HG03439 (cell line): ENCODE data around the gene ZNRF1.
"Not testable (repeated sequence)": the region's sequence is repeated elsewhere in the genome, so short reads cannot be mapped to it uniquely, and the experiment has no call there.

Source experiments
- ATAC-seq: cut with Tn5 transposase; IDR thresholded peaks from one replicate; pipeline ENCODE4 v1.9.1; 2021; ENCODE audit warnings: mild to moderate bottlenecking, moderate library complexity; ENCODE audit not compliant: unreplicated experiment

ZNRF1 gene

DNA sequence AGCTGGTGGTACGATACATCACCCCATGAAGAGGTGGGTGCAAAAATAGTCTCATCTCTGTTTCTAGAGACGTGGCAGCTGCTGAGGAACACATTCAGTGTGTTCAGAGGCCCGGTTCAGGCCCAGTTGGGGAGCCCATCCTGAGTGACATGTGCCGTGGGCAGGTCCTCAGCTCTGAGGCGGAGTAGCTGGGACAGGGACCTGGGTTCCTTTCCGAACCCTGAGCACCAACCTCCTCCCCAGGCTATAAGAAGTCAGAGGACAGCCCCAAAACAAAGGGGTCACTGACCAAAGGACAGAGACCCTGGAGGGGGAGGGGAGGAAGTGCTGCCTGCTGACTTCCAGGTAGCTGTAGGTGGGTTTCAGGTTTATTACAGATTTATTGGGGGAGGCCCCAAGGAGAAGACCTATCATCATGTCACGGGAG, 112.7 kb downstream of the ZNRF1 start:
- peak; percentile 9 for ATAC-seq

DNA sequence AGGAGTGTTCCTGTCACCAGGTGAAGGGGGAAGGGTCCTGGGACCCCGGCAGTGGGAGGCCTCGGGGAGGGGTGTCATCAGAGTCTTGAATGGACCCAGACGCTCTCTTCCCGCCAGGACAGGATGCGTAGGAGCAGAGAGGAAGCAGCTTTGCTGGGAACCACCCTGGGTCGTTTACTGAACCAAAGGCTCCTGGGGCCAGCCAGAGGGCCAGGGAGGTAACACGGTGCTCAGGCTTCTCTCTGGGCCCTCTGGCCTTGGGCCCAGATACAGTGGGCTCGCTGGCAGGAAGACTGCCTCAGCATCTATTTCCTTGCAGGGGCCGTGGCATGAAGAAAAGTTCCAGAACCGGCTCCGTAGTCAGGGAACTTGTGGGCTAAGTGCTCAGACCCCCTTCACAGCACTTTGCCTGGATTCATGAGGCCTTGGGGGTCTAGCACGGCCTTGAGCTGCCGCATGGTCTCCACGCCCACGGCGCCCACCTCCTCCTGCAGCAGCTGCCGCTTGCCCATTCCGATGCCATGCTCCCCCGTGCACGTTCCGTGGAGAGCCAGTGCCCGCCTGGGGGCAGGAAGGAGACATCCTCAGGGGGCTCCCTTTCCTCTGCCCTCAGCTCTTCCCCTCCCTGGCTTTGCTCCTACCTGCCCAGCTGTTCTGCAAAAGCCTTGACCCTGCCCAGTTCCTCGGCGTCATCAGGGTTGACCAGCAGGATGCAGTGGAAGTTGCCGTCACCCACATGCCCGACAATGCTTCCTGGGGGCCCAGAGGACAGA, 113.3 kb downstream of the ZNRF1 start:
- ATAC-seq = no peak

DNA sequence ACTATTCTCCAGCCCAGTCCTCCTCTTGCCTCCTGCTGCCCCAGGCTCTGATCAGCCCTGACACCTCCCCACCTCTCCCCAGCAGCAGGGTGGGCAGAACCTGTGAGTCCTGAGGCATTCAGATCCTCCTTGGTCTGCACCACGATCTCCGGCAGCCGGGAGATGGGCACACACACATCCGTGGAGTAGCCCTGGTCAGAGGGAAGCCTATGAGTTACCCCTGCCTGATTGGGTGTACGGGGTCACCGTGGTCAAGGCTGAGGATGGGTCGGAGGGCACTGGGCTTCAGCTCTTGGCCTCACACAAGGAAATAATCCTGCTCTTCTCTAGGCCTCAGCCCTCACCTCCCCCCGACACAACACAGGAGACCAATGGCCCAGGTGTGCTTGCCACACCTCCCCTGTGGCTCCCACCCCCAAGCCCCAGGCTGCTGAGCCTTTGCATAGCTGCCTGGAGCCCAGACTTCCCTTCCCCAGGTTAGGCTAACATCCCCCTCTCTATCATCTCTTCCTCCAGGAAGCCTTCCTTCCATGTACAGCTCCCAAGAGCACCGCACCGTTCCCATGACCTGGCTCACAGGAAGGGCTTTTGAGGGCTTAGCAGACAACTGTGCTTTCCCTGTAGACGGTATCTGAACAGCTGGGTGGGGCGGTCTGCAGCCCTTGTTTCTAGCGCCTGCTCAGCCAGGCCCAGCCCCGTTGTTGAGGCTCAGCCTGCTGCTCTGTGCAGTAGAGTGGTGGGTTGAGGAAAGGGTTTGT, 114.1 kb downstream of the ZNRF1 start:
- ATAC-seq = no peak

- no peak for ATAC-seq
Measured at GRCh38 chr16:75113541-75114121, 114.8 kb downstream of the ZNRF1 start.

GRCh38 chr16:75114179-75114945, 115.5 kb downstream of the ZNRF1 start:
- no peak for ATAC-seq

GRCh38 chr16:75114946-75115825, 116.4 kb downstream of the ZNRF1 start:
- ATAC-seq = no peak

- no peak for ATAC-seq
Measured at GRCh38 chr16:75116081-75116910, 117.5 kb downstream of the ZNRF1 start, which contains the start of gene LDHD. LDHD (minus strand) TSS chr16:75116780; CDS start chr16:75116720, 60 bp downstream.

GRCh38 chr16:75116911-75117245, 118.1 kb downstream of the ZNRF1 start:
- no peak for ATAC-seq

DNA sequence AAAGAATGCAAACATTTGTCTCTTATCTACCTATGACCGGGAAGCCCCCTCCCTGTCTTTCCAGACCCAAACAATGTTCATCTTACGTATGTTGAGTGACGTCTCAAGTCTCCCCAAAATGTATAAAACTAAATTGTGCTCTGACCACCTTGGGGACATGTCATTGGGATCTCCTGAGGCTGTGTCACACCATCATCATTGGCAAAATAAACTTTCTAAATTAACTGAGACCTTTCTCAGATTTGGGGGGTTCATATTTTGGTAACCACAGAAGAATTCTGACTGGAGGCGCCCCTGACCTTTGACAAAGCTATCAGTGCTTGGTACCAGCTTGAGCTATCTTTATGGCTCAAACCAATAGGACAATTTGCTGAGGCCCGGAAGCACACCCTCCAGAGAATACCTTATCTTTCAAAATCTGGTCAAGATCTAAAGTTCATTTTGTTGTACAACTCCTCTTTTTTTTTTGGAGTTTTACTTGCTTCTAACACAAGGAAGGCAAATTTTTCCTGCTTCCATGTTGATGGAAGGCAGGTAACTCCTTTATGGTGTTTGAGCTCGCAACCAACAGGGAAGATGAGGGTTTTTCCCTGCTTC, 120.2 kb downstream of the ZNRF1 start:
- ATAC-seq = no peak

- ATAC-seq = no peak
Measured at GRCh38 chr16:75120253-75120652, 121.4 kb downstream of the ZNRF1 start.

DNA sequence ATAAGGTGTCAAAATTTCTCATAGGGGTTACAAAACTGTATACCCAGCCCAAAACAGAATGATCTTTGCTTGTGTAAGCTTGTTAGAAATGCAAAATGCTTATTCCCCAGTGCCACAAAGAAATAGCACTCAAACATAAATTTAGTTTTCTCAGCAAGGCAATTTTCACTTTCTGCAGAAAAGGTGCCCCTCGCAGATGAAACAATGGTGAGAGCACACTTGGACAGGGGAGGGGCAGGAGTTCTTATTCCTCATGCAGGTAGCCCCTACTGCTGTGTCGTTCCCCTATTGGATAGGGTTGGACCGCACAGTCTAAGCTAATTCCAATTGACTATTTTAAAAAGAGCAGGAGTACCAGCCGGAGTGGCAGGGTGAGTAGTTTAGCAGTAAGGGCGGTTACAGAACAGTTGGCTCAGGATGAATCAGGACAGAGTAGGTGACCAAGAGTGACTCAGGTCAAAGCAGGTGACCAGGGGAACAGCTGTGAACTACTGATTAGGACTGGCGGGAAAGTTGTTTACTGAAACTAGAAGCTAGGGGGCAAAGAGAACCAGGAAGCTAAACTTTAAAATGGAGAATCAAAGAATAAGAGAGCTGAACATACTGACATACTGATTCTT, 123.2 kb downstream of the ZNRF1 start:
- no peak for ATAC-seq

- ATAC-seq = no peak
Measured at GRCh38 chr16:75122609-75123008, 123.8 kb downstream of the ZNRF1 start.

- ATAC-seq = no peak
Measured at GRCh38 chr16:75127713-75128415, 129.0 kb downstream of the ZNRF1 start.

DNA sequence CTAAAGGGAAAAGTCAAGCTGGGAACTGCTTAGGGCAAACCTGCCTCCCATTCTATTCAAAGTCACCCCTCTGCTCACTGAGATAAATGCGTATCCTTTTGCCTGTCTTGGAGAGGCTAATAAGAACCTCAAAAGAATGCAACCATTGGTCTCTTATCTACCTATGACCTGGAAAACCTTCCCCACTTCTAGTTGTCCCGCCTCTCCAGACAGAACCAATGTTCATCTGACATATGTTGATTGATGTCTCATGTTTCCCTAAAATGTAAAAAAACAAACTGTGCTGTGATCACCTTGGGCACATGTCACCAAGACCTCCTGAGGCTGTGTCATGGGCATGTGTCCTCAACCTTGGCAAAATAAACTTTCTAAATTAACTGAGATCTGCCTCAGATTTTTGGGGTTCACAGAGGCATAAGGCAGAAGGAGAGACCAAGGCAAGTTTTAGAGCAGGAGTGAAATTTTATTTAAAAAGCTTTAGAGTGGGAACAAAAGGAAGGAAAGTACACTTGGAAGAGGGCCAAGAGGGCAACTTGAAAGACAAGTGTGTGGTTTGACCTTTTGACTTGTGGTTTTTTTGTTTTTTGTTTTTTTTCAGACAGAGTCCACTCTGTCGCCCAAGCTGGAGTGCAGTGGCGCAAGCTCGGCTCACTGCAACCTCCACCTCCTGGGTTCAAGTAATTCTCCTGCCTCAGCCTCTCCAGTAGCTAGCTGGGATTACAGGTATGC, 130.8 kb downstream of the ZNRF1 start:
- not testable (repeated sequence) for ATAC-seq

DNA sequence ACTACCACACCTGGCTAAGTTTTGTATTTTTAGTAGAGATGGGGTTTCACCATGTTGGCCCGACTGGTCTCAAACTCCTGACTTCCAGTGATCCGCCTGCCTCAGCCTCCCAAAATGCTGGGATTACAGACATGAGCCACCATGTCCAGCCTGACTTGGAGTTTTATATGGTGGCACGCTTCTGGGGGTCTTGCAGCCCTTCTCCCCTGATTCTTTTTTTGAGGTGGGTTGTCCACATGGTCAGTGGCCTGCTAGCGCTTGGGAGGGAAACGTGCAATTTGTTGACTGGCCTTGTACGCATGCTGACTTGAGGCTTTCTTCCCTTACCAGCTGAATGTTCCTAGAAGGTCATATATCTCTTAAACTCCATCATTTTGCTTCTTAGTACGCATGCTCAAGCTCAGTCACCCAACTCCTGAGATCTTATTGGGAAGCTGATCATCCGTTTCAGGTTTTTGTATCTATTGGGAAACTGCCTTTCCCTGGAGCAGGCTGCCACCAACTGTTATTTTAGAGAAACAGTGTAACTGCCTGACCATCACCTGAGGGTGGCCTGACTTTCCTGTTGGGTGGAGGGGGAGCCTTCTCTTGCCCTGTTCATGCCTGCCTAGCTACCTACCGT, 131.4 kb downstream of the ZNRF1 start:
- ATAC-seq = no peak

DNA sequence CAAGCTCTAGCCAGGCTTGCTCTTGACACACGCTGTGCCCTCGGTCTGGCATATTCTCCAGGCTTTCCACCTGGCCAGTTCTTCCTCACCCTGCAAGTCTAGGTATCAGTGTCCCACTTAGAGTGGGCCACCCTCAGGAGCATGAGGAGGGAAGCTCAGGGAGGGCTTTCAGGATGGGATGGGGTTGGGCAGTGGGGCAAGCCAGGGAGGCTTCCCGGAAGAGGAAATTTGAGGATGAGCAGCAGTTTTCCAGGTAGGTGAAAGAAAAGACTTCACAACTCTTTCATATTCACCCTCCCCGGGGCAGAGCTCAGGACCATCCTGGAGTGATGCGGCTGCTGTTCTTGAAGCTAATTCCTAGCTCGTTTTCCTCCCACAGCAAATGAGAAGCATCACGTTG, 132.3 kb downstream of the ZNRF1 start:
- no peak for ATAC-seq

DNA sequence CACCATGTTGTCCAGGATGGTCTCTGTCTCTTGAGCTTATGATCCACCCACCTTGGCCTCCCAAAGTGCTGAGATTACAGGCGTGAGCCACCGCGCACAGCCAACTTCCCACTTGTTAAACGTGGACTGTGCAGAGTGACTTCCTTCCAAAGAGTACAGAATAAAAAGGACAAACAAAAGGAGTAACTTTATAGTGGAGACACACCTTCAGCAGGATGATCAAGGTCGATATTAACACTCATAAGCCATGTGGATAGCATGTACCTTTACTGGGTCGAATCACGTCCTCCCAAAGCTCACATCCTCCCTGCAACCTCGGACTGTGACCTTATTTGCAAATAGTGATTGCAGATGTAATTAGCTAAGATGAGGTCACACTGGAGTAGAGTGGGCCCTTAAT, 139.4 kb downstream of the ZNRF1 start:
- no peak for ATAC-seq
